22Rv1 (cell line): ENCODE results near the gene KHK.

Experiments
- ZFX ChIP-seq: fragments of 450-650 bp; IDR thresholded peaks from 2 replicates; pipeline ENCODE4 v1.6.1; 2017; ENCODE audit warnings: antibody characterized with exemption, borderline replicate concordance
- TF ChIP-seq, protein P1 (sequence below): fragments of 450-650 bp; IDR thresholded peaks from 2 replicates; pipeline ENCODE4 v1.5.1; 2017; ENCODE audit warnings: mild to moderate bottlenecking

- TF ChIP-seq, protein P1, sequence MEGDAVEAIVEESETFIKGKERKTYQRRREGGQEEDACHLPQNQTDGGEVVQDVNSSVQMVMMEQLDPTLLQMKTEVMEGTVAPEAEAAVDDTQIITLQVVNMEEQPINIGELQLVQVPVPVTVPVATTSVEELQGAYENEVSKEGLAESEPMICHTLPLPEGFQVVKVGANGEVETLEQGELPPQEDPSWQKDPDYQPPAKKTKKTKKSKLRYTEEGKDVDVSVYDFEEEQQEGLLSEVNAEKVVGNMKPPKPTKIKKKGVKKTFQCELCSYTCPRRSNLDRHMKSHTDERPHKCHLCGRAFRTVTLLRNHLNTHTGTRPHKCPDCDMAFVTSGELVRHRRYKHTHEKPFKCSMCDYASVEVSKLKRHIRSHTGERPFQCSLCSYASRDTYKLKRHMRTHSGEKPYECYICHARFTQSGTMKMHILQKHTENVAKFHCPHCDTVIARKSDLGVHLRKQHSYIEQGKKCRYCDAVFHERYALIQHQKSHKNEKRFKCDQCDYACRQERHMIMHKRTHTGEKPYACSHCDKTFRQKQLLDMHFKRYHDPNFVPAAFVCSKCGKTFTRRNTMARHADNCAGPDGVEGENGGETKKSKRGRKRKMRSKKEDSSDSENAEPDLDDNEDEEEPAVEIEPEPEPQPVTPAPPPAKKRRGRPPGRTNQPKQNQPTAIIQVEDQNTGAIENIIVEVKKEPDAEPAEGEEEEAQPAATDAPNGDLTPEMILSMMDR, result no peak
- TF ChIP-seq ZFX, result no peak
Measured at GRCh38 chr2:27083410-27084296, 2.9 kb upstream of the KHK start.
